PFSK-1 (cell line): ENCODE measurements around the gene KLHDC2.

Experiments
- FOXP2 ChIP-seq: optimal IDR thresholded peaks from 2 replicates; pipeline ENCODE3; 2011; ENCODE audit warnings: borderline replicate concordance, control low read depth, inconsistent platforms; ENCODE audit not compliant: insufficient read depth; ENCODE audit errors: extremely low read length, extremely low read depth
- POLR2AphosphoS5 ChIP-seq: IDR thresholded peaks from 2 replicates; pipeline ENCODE4 v1.6.1; 2012; ENCODE audit warnings: low read depth, mild to moderate bottlenecking, control low read depth, low read length, moderate library complexity
- SIN3A ChIP-seq: IDR thresholded peaks from 2 replicates; pipeline ENCODE4 v1.6.1; 2012; ENCODE audit warnings: mild to moderate bottlenecking, low read length, moderate library complexity, borderline replicate concordance; ENCODE audit not compliant: insufficient read depth
- TAF1 ChIP-seq: IDR thresholded peaks from 2 replicates; pipeline ENCODE4 v1.6.1; 2012; ENCODE audit warnings: low read length, control low read depth, borderline replicate concordance; ENCODE audit not compliant: insufficient read depth
- TF ChIP-seq, protein P1 (sequence below), 2 experiments: IDR thresholded peaks; 2 replicates each; pipeline versions ENCODE4 v1.6.1 to v1.8.0; 2011 to 2012; ENCODE audit warnings: low read depth in 2 of 2, low read length in 2 of 2, control low read depth in 1 of 2, inconsistent platforms in 1 of 2, mild to moderate bottlenecking in 1 of 2, moderate library complexity in 1 of 2; ENCODE audit not compliant: insufficient read depth in 1 of 2

The KLHDC2 gene

GRCh38 chr14:49828640-49829039 is 60.7 kb downstream of the KLHDC2 start:
- TF ChIP-seq FOXP2 (no peak), SIN3A (no peak), TAF1 (no peak), POLR2AphosphoS5 (no peak)
- TF ChIP-seq, protein P1, sequence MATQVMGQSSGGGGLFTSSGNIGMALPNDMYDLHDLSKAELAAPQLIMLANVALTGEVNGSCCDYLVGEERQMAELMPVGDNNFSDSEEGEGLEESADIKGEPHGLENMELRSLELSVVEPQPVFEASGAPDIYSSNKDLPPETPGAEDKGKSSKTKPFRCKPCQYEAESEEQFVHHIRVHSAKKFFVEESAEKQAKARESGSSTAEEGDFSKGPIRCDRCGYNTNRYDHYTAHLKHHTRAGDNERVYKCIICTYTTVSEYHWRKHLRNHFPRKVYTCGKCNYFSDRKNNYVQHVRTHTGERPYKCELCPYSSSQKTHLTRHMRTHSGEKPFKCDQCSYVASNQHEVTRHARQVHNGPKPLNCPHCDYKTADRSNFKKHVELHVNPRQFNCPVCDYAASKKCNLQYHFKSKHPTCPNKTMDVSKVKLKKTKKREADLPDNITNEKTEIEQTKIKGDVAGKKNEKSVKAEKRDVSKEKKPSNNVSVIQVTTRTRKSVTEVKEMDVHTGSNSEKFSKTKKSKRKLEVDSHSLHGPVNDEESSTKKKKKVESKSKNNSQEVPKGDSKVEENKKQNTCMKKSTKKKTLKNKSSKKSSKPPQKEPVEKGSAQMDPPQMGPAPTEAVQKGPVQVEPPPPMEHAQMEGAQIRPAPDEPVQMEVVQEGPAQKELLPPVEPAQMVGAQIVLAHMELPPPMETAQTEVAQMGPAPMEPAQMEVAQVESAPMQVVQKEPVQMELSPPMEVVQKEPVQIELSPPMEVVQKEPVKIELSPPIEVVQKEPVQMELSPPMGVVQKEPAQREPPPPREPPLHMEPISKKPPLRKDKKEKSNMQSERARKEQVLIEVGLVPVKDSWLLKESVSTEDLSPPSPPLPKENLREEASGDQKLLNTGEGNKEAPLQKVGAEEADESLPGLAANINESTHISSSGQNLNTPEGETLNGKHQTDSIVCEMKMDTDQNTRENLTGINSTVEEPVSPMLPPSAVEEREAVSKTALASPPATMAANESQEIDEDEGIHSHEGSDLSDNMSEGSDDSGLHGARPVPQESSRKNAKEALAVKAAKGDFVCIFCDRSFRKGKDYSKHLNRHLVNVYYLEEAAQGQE (IDR thresholded peaks at IDR 0.05; ENCODE audit: insufficient read depth in 1 of 2, low read depth in 2 of 2, low read length in 2 of 2), result no peak
